CD4-positive, alpha-beta T cell treated with Interferon gamma for 1 hour (primary cell): ENCODE data around the gene DENND2D.

Experiments used
- DNase-seq: peaks from one replicate; pipeline ENCODE4 v3.0.0-alpha.2; 2020

The DENND2D gene, protein sequence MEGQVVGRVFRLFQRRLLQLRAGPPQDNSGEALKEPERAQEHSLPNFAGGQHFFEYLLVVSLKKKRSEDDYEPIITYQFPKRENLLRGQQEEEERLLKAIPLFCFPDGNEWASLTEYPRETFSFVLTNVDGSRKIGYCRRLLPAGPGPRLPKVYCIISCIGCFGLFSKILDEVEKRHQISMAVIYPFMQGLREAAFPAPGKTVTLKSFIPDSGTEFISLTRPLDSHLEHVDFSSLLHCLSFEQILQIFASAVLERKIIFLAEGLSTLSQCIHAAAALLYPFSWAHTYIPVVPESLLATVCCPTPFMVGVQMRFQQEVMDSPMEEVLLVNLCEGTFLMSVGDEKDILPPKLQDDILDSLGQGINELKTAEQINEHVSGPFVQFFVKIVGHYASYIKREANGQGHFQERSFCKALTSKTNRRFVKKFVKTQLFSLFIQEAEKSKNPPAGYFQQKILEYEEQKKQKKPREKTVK

DNA sequence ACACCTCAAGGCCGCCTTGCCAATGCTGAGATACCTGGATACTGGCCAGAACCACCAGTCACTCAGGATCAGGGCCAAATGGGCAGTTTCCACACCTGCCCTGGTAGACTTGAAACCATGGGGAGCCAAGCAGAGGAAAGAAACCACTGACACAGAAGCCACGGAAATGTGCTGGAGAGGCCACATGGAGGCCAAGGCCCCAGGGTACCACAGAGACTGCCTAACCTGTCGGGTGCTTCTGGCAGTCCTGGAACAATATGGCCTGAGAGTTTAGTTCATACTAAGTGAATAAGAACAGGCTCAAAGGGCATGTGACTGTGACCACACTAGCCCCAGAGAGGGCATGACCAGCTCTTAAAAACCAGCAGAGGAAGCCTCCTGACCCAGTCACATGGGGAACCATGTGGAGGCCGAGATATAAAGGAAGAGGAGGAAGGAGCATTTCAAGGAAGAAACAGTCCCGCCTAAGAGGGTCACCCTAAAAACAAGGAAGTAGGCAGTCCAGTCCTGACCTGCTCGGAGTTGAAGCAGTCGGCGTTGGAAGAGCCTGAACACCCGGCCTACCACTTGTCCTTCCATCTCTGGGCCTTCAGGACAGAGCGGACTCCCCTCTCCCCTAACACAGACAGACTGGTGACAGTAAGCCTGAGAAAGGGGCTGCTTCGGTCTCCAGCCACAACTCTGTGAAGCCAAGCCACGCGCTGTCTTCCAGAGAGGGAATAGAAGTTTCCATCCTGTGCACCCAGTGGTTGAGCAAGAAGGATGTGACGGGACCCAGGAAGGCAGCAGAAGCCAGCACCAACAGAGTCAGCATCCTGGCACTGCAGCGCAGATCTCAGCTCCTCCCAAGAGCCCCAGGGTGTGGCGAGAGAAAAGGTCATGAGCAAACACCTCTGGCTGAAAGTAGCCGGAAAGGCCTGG, at the start of gene DENND2D:
DENND2D (minus strand) TSS at position 766 of the 921 bp plus-strand sequence; CDS start at position 579, 187 bp downstream.
- peak; percentile 65 for DNase-seq

DNA sequence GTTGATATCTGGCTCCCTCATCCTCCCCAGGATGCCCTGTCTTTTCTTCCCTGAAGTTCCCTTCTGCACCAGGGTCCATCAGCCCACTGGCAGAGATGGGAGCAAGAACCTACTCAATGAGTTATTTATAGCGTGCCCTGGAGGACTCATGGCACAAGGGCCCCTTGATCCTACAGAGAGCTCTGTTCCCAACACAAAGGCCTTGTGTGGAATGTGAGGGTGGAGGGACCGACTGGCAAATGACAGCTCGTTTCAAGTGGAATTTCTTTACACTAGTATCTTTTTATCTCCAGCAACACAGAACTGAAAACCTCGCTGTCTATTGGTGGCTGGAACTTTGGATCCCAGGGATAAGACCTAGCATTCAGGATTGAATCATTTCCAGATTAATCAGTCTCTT, 49.5 kb upstream of the DENND2D start:
- DNase-seq, result no peak

DNA sequence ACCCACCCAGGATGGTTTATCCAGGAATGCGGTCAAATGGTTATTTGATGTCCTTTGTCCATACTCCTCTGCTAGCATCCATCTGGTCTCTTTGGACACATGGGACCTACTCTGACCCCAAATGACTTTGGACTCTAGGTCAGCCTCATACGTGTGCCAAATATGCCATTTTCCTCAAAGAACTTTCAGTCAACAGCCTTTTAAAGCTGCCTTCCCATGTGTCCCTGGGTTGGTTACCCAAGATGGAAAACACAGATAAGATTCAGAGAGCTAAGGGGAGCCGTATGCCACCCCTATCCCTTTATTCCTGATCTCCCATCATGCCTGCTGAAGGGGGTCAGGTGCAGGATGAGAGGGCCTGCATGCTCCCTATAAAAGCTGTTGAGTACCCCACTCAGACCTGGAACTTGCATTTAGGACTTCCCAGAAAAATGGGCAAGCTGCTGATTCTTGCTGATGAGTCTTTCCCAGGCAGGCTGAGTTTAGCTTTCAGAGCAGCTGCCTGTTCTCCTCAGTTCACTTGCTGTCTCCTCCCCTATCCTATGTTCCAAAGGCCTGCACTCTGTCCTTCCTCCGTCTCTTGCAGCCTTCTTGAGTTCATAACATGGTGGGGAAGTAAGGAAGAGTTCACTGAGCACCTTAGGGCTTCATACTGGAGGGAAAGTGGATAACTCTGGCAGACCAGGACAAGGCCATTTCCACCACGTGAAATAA, 46.8 kb upstream of the DENND2D start:
- no peak for DNase-seq

DNA sequence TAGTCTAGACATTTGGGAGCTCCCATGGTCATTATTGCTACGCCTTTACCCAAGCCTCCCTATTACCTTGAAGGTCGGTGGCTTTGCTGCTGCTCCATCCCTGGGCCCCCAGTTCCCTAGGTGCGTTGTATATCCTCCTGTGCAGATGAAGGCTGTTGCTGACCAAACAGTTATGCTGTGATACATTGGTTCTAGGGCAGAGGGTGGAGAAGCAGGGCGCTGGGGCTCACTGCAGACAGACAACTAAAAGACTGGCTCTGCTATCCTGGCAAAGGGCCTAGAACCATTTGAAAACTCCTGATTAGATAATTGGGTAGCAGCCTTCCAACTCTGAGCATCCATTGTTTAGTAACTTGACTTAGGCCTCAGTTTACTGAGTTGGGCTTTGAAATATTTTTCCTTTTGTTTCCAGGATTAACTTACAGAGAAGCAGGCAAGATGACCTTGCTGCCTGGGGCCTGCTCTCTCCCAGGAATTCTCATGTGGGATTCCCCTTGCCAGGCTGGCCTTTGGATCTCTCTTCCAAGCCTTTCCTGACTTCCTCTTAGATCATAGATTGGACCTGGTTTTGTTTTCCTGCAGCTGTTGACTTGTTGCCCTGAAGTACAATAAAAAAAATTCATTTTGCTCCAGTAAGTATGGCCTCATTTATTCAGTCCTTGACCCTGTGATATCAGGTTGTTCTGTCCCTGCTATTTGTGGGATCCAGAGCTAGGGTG, 42.5 kb upstream of the DENND2D start:
- DNase-seq, result no peak

DNA sequence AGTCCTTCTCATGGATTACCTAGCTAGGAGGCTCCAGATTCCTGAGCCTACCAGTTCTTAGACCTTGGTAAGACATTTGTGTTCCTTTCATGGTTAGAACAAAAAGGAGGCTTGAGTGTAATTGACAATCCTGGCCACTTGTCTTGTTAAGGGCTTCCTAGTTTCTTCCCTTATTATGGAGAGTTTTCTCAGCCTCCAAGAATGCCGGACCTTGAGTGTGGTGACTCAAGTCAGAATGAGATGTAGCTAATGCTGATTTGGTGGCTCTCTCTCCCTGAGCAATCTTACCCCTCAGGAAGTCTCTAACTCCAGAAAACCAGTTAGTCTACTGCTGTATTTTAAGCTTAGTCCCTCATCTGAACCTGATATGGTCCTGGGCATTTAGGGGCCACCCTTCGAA, 41.4 kb upstream of the DENND2D start:
- DNase-seq, result no peak

DNA sequence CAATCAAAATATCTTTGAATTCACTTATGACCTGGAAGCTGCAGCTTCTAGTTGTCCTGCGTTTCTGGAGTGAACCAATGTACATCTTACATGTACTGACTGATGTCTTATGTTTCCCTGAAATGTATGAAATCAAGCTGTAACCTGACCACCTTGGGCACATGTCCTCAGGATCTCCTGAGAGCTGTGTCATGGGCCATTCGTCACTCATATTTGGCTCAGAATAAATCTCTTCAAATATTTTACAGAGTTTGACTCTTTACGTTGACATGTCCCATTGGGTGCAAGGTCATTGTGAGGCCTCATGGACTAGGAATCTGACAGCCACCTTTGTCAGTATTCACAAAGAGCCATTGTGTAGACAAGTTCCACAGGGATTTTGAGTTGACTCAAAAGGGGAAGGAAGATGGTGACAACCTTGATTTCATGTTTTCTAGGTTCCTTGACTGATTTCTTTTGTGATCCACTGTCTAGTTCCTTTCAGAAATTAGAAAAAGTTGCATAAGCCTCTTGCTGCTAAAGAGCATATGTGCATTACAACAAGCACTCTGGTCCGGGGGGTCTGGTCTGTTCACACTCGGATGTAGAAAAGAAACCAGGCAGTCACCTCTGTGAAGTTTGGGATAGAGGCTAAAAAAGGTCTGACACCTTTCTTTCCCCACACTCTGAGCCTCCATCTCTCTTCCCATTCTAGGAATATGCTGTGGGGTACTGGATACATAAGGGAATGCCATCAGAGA, 37.8 kb upstream of the DENND2D start:
- no peak for DNase-seq

DNA sequence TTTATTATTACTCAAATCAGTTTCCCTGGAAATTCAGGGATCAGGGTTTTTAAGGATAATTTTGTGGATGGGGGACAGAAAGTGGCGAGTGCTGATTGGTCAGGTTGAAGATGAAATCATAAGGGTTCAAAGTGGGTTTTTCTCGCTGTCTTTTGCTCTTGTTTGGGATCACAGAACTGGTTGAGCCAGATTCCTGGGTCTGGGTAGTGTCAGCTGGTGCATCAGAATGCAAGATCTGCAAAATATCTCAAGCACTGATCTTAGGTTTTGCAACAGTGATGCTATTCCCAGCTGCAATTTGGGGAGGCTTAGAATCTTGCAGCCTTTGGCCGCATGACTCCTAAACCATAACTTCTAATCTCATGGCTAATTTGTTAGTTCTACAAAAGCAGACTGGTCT, 36.4 kb upstream of the DENND2D start:
- no peak for DNase-seq

DNA sequence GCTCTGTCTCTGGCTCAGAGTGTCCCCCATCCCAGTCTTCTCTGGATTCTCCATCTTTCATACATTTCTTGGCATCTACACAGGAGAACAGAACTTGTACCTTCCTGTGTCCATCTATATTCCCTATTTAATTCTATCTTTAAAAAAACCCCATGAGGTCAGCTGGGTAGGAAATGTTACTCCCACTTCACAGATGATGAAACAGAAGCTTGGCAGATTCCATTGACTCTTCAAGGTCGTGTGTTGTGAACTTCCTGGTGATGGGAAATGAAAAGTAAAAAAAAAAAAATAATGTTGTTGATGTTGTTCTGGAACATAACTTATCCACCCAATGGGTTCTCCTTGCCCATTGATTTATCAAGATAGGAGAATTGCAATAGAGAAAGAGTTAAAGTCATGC, 35.9 kb upstream of the DENND2D start:
- no peak for DNase-seq

DNA sequence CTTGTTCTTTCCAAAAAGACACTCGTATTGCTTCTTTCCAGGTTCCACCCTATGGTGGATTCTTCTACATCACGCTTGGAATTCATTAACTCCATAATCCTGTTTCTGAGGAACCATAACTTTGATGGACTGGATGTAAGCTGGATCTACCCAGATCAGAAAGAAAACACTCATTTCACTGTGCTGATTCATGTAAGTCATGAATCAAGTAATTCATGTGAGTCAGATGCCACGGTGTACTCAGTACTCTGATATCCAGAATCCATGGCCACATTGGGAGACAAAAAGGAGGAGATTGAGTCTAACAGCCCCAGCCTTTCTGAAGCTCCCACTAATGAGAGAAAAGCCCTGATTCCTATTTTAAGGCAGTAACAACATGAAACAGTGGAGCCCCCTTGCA, 34.4 kb upstream of the DENND2D start:
- no peak for DNase-seq

DNA sequence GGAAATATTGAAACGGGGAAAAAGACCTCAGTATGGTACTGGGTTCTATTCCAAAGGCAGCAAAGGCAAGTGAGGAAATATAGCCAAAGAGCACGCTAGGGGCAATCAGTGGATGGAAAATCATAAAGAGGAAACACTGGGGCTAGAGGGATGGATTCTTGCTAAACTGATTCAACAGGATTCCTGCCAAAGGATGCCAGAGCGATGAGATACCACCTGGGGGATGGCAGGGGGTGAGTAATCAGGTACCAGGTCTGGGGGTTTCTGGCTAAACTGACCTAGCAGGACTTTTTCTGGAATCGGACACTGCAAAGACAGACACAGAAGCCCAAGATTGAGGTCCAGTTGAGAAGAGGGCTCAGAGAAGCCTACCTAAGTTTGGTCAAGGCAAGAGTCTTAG, 33.8 kb upstream of the DENND2D start:
- DNase-seq, result no peak

DNA sequence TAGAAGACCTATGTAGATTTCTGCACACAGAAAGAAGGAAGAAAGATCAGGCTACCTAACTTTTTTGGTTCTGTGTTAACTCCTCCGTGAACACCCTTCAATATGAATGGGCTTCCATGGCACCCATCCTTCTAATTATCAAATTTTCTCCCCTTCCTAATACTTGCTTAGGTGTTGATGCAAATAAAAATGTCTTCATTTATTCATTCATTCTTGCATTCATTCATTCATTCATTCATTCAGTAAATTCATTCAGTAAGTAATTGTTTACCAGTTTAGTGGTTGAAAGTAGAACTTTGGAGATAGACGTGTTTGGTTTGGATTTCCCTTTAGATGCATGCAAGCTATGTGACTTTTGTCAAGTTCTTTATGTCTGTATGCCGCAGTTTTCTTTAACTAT, 31.7 kb upstream of the DENND2D start:
- no peak for DNase-seq

DNA sequence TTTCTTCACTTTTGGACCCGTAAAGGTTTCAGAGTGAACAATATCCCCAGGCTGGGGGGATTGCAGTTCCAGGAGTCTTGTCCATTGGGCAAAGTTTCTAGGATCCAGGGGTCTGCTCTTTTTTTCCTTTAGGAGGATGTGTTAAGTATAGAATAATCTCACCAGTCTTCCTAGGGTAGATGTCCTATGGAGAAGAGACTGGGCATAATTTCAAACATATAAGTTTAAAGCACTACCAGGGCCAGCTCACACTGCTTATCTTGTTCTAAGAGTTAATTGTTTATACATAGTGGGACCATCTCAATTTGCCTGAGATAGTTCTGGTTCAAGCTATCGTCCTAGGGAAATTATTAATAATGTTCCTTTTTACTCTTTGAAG, 28.3 kb upstream of the DENND2D start:
- DNase-seq, result no peak

DNA sequence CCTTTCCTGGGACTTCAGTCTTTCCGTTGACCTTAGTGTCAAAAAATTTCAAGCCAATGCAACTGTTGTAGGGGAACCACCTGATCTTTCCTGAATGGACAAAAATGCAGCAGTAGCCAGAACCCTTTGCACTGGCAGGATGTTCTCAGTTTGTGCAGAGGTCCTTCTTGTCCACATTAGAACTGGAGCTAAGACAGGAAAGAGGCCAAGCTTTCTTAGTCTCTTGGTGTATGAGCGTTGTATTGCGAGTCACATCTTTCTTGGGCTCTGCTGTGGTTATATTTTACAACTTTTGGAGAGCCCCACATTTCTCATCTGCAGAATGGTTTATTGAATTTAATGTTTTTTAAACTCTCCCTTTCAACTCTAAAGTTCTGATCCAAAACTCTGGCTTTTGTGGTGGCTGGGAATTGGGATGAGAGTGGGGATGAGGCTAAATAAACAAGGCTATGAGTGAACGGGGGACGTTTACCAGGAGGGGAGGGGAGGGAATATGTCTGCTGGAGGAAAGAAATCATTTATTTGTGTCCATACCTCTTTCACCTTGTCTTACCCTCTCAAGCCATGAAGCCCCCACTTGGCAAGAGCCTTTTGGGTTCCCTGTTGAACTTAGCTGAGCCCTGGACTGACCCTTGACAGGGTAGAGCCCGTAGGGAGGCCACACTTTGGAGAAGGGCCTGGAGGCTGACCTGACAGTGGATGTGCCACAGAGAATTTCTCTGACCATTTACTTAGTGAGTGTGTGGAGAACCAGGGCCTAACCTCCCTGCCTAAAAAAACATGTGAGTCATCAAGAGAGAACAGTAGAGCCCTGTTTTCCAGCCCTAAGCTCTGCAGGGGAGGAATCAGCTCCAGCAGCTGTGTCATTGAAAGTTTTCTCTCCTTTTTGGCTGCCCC, 27.7 kb upstream of the DENND2D start:
- no peak for DNase-seq

DNA sequence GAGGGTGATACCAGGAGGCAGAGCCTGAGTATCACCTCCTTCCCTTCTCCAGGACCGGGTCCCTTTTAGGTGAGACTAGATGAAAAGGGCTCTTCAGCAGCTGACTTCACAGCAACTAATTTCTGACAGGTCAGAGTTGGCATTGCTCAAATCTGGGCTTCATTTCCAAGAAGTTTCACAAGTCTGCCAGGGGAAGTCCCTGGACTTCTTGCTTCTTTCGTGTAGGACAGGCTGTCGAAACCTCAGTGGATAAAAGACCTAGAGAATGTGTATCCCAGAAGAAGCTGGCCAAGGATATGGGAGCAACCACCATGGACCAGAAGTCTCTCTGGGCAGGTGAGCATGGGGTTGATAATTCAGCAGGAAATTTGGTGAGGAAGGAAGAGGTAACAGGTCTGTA, 27.0 kb upstream of the DENND2D start, which contains the start of gene CHI3L2:
CHI3L2 (plus strand) TSS at position 280 of the 400 bp plus-strand sequence; CDS start at position 297, 17 bp downstream.
- no peak for DNase-seq

DNA sequence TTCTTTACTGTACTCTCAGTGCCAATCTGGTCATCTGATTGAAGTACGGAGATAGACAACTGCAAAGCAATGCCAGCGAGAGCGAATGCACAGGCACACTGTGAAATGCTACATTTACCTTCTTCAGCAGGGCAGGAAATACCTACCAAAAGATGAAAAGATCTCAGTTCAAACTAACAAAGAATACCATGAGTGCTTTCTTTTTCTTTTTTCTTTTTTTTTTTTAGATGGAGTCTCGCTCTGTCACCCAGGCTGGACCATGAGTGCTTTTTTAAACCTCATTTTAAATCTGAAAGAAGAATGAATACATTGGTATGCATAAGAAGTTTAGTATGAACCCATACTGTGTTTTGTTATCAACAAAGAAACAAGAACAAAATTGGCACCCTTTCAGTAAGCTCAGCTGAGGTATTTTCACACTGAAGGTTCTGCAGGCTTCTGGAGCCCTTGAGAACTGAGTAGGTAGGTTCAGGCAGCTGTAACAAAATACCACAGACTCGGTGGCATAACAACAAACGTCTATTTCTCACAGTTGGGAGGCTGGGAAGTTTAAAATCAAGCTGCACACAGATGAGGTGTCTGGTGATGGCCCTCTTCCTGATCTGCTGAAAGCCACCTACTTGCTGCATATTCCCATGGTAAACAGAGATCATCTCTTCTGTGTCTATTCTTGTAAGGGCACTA, 25.4 kb upstream of the DENND2D start:
- DNase-seq, result no peak

DNA sequence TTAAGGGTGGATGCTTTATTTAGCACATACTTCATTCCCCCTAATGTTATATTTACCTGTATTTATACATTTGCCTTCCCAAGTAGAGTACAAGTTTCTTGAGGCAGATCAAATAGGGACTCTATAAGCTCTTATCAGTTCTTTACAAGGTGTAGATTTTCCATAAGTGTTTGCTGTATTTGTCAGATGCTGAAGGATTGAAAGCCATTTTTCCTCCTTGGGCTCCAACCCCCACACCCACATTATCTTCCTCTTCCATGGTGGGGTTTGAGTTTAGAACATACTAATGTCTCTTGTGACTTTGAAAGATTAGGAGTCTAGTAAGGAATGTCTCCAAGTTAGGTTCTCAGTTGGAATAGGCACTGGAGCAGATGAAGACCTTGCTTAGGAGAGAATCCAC, 24.6 kb upstream of the DENND2D start:
- DNase-seq, result no peak

DNA sequence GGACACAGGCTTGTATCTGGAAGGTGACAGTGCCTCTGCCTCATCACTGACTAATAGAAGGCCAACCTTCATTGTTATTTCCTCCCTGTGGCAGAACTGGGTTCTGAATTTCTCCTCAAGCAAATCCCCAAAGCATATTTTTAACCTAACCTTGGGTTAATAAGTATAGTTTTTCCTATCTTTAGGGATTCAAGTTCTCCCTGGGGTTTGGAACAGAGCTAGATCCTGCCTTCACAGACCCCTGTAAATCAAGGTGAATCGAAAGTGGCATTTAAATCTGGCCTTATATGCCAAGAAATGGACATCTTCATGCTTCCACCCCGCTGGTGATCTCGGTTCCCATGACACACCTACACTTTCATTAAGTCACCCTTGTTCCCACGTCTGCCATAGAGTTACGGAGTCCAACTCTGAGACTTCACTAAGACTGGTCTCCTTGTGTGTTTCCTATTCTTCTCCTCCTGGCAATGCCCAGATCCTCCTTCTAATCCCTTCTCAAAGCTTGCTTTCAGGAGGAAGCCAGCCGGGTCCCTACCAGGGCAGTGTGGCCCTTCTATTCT, 22.8 kb upstream of the DENND2D start:
- no peak for DNase-seq

DNA sequence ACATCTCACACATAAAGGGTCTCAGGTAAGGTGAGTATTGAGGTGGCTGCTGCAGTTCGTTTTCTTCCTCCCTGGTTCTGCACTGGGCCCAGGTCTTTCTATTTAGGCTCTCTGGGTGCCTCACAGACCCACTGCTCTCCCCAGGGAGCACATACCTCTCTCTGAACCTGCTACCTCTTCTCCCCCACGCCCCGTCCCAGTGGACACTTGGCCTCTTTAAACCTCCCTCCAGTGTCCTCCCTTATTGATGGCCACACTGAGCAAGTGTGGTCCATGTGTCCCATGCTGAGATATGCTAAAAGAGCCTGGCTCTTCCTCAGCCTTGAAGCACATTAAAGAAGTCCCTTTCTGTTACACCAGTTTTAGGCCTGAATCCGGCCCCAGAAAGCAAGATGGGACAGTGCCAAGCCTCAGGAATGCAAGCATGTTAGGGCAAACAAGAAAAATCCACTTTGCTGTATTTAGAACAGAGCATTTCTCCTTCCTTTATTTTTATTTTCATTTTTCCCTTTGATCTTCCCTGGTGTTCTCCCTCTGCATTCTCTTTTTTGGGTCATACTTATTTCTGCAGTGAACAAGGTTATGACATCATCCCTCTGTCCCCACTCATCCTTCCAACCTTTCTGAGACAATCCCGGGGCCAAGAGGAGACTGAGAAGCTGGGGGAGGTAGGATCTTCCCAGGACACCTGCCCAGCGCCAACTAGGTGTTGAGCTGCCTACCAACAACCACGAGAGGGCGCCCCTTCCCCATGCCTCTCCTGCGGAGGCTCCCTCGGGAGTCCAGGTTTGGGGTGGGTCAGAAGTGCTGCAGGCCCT, 22.1 kb upstream of the DENND2D start:
- DNase-seq, result peak; percentile 65
